DMS79 (cell line): Measurements from ENCODE around the gene DAD1.
"Not testable (repeated sequence)": the region's sequence is repeated elsewhere in the genome, so short reads cannot be mapped to it uniquely, and the experiment has no call there.

Experiments
- DNase-seq: peaks from one replicate; lab custom pipeline; 2025; lab: John Stamatoyannopoulos, UW

Gene DAD1

DNA sequence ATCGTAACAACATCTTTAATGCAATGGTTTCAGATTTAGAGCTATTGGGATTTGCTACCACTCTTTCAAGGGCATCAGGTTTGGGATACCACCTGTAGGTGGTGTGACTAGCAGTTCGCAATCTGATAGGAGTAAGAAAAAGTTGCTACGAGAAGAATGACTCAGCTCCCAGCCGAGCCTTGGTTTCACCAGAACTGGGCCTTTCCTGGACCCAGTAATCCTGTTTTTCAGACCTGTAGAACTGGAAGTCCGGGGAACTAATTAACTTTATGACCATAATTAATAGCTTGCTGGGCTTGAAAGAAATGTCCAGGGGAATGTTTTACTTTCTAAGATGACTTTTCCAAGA is 9.8 kb upstream of the DAD1 start:
- DNase-seq: peak; percentile 9

DNA sequence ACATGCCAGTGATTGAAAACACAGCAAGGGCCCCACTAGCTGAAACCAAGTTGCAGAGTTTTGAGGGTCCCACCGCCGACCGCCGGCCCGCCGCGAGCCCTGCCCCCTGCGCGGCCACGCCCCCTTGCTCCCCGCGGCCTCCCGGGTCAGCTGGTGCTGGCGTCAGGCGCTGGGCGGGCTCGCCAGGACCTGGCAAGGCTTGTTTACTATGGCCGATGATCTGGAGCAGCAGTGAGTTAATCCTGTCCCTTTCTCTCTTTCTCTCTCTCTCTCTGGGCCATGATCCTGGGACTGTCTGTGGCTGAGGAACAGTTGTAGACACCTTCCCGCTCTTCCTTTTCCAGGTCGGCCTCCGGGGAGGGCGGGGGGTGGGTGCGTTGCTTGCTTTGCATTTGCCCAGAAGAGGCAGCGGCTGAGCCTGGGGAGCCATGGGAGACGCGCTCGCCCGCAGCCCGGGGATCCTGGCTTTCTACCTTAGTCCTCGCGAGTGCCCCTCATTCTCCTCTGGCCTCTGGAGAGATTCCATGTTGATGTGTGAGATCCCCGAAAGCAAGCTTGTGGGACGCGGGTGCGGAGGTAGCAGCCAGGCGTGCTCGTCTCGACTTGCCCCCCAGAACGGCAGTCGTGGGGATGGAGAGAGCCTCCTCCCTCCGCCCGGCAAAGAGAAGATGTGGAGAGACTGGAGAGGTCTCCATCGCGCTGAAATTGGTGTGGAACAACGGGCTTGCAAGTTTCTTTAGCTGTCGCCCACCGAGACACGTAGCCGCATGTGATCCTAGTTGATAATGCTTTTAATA is 9.3 kb upstream of the DAD1 start, which contains the start of gene ABHD4:
TSS of gene ABHD4 (plus strand) at position 202 of the 797 bp plus-strand sequence. CDS start at position 209, 7 bp downstream.
- DNase-seq: peak; percentile 41

GRCh38 chr14:22597771-22598098 is 8.7 kb upstream of the DAD1 start:
- DNase-seq: no peak

DNA sequence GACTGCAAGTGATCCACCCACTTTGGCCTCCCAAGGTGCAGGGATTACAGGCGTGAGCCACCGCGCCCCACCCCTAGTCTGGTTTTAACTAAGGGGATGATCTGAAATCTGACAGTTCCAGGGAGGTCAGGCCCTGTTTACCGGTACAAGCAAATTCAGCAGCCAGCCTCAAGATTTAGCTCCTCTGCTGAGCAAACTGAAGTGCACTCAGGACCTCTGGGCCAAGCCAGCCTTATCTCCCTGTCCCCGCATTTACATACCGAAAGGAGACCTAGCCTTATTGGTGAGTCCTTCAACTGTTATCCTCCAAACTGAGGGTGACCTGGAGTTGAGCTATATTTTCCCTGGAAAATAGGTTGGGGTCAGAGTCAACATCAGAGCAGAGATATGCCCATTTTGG is 8.2 kb upstream of the DAD1 start:
- no peak for DNase-seq

DNA sequence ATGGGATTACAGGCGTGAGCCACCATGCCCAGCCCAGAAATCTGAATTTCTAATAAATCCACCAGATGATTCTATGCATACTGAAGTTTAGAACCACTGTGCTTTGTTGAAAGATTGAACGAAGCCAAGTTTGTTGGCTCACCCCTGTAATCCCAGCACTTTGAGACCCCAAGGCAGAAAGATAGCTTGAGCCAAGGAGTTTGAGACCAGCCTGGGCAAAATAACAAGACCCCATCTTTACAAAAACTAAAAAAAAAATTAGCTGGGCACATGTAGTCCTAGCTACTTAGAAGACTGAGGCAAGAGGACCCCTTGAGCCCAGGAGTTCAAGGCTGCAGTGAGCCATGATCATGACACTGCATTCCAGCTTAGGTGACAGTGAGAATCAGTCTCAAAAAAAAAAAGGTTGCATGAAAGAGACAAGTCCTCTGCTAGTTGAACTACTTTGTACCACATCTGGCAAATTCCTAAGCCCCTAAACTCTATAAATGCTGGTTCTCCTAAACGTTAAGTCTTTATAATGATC is 7.4 kb upstream of the DAD1 start:
- no peak for DNase-seq

DNA sequence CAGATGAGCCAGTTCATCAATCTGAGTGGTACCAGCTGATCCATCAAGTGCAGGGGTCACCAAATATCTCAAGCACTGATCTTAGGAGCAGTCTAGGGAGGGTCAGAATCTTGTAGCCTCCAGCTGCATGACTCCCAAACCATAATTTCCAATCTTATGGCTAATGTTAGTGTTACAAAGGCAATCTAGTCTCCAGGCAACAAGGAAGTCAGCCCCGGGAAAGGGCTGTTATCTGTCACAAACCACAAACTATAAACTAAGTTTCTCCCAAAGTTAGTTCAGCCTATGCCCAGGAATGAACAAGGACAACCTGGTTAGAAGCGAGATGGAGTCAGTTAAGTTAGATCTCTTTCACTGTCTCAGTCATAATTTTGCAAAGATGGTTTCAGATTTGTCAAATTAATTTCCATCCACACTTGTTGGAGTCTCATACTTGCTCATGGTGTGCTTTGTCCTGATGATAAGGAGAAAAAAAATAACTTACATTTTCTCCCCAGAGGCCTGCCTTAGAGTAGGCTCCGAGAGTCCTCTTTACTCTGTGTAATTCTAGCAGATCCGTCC is 5.2 kb upstream of the DAD1 start:
- DNase-seq: no peak

DNA sequence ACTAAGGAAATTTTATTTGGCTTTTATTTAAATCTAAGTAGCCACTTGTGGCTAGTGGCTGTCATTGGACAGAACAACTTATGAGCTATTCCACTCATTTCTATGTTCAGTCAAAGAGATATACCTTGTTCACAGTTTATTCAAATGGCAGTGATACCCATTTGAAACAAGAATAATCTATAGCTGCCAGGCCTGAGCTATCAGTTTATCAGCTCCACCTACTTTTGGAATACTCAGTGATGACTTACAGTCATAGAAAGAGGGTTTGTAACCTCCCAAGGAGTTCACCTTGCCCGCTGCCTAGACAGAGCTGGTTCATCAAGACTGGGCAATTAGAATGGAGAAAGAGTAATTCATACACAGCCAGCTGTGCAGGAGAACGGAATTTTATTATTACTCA is 4.6 kb upstream of the DAD1 start:
- DNase-seq: no peak

GRCh38 chr14:22593189-22593588 is 4.2 kb upstream of the DAD1 start:
- no peak for DNase-seq

GRCh38 chr14:22588526-22589095 is 413 bp downstream of the DAD1 start:
- DNase-seq: no peak

GRCh38 chr14:22587677-22588422 is 1.2 kb downstream of the DAD1 start:
- not testable (repeated sequence) for DNase-seq

GRCh38 chr14:22587247-22587646 is 1.8 kb downstream of the DAD1 start:
- DNase-seq: no peak

GRCh38 chr14:22583994-22584393 is 5.0 kb downstream of the DAD1 start:
- no peak for DNase-seq

DNA sequence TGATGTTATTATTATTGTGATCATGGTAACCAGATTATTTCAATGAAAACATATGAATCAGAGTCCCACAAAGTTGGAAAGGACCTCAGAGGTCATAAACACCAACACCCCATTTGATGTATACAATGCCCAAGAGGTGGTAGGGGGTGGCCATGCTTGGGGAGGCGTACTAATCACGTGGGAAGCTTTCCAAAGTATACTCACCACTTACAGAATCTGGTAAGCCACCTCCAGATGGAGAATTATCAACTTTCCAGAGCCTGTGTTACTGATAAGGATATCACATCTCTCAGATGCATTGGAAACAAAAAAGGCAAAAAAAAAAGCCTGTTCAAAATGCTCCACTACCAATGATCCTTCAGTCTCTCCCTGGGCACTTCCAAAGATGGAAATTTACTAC is 8.4 kb downstream of the DAD1 start:
- DNase-seq: no peak

DNA sequence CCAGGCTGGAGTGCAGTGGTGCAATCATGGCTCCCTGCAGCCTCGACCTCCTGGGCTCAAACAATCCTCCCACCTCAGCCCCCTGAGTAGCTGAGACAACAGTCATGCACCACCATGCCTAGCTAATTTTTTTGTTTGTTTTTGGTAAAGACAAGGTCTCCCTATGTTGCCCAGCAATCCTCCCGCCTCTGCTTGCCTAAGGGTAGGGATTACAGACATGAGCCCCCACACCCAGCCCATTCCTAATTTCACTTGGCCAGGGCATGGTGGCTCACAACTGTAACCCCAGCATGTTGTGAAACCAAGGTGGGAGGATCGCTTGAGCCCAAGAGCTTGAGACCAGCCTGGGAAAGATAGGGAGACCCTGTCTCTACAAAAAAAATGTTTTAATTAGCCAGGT is 9.1 kb downstream of the DAD1 start:
- DNase-seq: no peak

GRCh38 chr14:22579236-22579635 is 9.8 kb downstream of the DAD1 start:
- no peak for DNase-seq

- DNase-seq: no peak
Measured at GRCh38 chr14:22577334-22577908, 11.6 kb downstream of the DAD1 start.

DNA sequence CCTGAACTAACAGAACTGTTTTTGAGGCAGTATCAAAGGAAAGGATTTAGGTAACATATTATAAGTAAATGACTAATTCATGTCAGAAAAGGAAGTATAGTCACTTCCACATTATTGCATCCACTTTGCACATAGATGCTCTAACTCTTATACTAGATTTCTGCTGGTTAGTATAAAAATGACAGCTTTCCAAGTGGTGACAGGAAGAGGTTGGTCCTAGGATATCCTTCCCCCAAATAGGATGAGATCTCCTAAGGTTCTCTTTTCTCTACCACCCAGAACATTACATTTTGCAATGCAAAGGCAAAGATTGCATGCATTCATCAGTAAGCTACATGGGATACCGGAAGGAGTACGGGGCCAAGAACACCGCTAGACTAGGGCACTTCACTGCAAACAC is 15.2 kb downstream of the DAD1 start:
- DNase-seq: no peak

DNA sequence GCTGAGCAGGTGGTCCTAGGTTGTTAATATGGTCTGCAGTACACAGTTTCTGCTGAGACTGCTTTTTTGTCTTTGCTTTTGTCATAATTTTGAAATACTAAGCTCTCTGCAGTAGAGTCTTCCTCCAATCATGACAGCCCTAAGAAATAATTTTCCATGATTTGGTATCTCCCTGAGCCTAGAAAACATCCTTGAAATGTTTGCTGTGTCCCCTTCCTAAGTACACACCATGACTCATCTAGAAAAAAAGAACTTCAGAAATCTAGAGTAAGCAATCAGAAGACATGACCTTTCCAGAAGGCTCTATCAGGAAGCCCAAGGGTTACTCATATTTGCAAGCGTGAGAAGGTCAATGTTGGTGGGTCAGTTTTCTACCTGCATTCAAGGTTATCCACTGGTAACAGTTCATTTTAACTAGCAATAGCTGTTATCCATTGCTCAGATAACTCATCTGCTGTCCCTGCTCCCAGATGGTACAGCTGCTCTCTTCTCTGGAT is 16.4 kb downstream of the DAD1 start:
- no peak for DNase-seq

GRCh38 chr14:22570132-22570949 is 18.7 kb downstream of the DAD1 start:
- DNase-seq: peak; percentile 69

DNA sequence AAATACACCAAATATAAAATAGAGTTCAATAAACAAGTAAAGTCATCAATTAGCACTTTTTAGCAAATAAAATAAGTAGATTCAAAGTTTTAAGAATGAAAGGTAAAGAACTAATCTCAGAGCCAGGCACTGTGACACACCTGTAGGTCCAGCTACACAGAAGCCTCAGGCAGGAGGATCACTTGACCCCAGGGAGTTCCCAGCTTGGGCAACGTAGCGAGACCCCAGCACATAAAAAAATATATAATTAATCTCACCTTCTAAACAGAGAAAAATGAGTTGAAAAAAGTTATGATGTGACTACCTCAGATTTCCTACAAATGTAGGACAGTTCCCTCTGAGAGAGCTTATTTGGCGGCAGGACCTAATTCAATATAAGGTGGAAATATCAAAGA is 19.3 kb downstream of the DAD1 start:
- no peak for DNase-seq

GRCh38 chr14:22569106-22569736 is 19.8 kb downstream of the DAD1 start:
- DNase-seq: no peak
